Activated CD8-positive, alpha-beta T cell treated with anti-CD3 and anti-CD28 coated beads for 36 hours (primary cell): ENCODE results near the gene PTPRN2. TPM values are rescaled to one million over a fixed set of nuclear protein-coding genes. Genes with fewer than 3 reads are reported as not detected.

Source experiments
- ATAC-seq: fragments of 200-7000 bp; cut with Tn5 transposase; one replicate; pipeline ENCODE4 v1.10.0; 2021; ENCODE audit warnings: mild to moderate bottlenecking, moderate library complexity
- CTCF ChIA-PET: fragments of 350-600 bp; sonication (Branson Sonifier 250); formaldehyde crosslinking; loops from one replicate; lab custom pipeline; 2021; ENCODE audit warnings: antibody characterized with exemption; lab: Charles Lee
- POLR2A ChIA-PET: fragments of 350-600 bp; sonication (Branson Sonifier 250); formaldehyde crosslinking; loops from one replicate; lab custom pipeline; 2021; ENCODE audit warnings: antibody characterized with exemption; lab: Charles Lee
- DNase-seq: peaks from one replicate; pipeline ENCODE4 v3.0.0-alpha.2; 2020
- H3K27ac Mint-ChIP-seq: one replicate; pipeline ENCODE4 v1.8.0; 2021; ENCODE audit warnings: mild to moderate bottlenecking, mixed read lengths
- H3K27me3 Mint-ChIP-seq: one replicate; pipeline ENCODE4 v1.8.0; 2021; ENCODE audit warnings: mixed read lengths
- H3K36me3 Mint-ChIP-seq: one replicate; pipeline ENCODE4 v1.8.0; 2021; ENCODE audit warnings: low read depth, mixed read lengths
- H3K4me1 Mint-ChIP-seq: one replicate; pipeline ENCODE4 v1.8.0; 2021; ENCODE audit warnings: low read depth, mixed read lengths
- H3K4me3 Mint-ChIP-seq: one replicate; pipeline ENCODE4 v1.8.0; 2021; ENCODE audit warnings: mild to moderate bottlenecking, moderate library complexity, mixed read lengths
- H3K9me3 Mint-ChIP-seq: one replicate; pipeline ENCODE4 v1.8.0; 2021; ENCODE audit warnings: mixed read lengths
- intact Hi-C: fragments of 100-400 bp; cut with micrococcal nuclease; formaldehyde crosslinking; loops from one replicate; pipeline ENCODE4 v1.10.0; 2022
- total RNA-seq, 2 experiments: library from RNA; stranded (reverse); gene quantifications; one replicate each; pipeline ENCODE4 v1.2.3, GENCODE V29; 2021
- TF ChIP-seq, protein P1 (sequence below): fragments of 200-600 bp; IDR thresholded peaks from one replicate; pipeline ENCODE4 v1.8.0; 2022; ENCODE audit warnings: antibody characterized with exemption, mild to moderate bottlenecking

The PTPRN2 gene
- total RNA-seq, 2 experiments from 2014 or later, result 0.49 to 0.65 TPM

GRCh38 chr7:157577796-157578339, 1009.8 kb downstream of the PTPRN2 start:
- Mint-ChIP-seq H3K27me3 (no peaks in the 10 kb centered on the region), H3K4me1 (peaks cover 20% of the 10 kb centered on the region), H3K27ac (no peak overlapping the region), H3K9me3 (no peaks in the 10 kb centered on the region), H3K4me3 (no peak overlapping the region), H3K36me3 (no peaks in the 10 kb centered on the region)
- ATAC-seq (no peak), DNase-seq (no peak)
- ChIA-PET POLR2A (interaction anchor here (0.8 kb wide), 1 partner anchor 259 kb away, joined by 3 read pairs; no protein-coding TSS in a partner anchor), CTCF (interaction anchor here (1.0 to 1.1 kb wide), 2 partner anchors 8 to 145 kb away, joined by 3 read pairs; no protein-coding TSS in a partner anchor)
- intact Hi-C loops, result no loop called here
- TF ChIP-seq, protein P1, sequence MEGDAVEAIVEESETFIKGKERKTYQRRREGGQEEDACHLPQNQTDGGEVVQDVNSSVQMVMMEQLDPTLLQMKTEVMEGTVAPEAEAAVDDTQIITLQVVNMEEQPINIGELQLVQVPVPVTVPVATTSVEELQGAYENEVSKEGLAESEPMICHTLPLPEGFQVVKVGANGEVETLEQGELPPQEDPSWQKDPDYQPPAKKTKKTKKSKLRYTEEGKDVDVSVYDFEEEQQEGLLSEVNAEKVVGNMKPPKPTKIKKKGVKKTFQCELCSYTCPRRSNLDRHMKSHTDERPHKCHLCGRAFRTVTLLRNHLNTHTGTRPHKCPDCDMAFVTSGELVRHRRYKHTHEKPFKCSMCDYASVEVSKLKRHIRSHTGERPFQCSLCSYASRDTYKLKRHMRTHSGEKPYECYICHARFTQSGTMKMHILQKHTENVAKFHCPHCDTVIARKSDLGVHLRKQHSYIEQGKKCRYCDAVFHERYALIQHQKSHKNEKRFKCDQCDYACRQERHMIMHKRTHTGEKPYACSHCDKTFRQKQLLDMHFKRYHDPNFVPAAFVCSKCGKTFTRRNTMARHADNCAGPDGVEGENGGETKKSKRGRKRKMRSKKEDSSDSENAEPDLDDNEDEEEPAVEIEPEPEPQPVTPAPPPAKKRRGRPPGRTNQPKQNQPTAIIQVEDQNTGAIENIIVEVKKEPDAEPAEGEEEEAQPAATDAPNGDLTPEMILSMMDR, result no peak

- Mint-ChIP-seq H3K4me3 (peak overlapping the region; percentile 73), H3K36me3 (no peaks in the 10 kb centered on the region), H3K9me3 (no peaks in the 10 kb centered on the region), H3K27ac (peak overlapping the region; percentile 83), H3K27me3 (no peaks in the 10 kb centered on the region), H3K4me1 (peaks cover 23% of the 10 kb centered on the region)
- ChIA-PET POLR2A (no interaction called here), CTCF (interaction anchor here (1.1 kb wide), 1 partner anchor 9 kb away, joined by 3 read pairs; no protein-coding TSS in a partner anchor)
- no peak for DNase-seq
- intact Hi-C loops, result no loop called here
- TF ChIP-seq, protein P1, result no peak
- ATAC-seq, result no peak
These were observed 1010.6 kb downstream of the PTPRN2 start for GRCh38 chr7:157577061-157577460.

DNA sequence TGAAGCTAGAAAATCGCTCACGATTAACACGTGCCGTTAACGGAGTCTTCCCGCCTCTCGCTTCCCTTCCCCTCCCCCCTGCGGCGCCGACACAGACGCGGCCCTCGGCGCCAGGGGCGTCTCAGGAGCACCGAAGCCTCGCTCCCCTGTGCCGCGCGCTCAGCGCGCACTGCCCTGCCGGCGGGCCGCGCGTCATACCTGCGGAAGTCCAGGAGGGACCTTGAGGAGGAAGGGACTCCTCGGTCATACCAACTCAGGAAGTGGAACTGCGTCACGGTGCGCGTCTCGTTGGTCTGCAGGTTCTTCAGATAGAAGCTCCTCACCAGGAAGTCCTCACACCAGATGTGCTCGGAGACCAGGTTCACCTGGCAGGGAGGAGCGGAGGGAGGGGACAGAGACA, 1011.2 kb downstream of the PTPRN2 start:
- intact Hi-C loops, result no loop called here
- ATAC-seq (peak; percentile 76), DNase-seq (peak; percentile 82)
- ChIA-PET CTCF (interaction anchor here (1.1 kb wide), 1 partner anchor 9 kb away, joined by 3 read pairs; no protein-coding TSS in a partner anchor), POLR2A (interaction anchor here (1.4 kb wide), 1 partner anchor 99 kb away, joined by 3 read pairs; no protein-coding TSS in a partner anchor)
- Mint-ChIP-seq H3K4me1 (peaks cover 23% of the 10 kb centered on the region), H3K36me3 (no peaks in the 10 kb centered on the region), H3K27ac (peak overlapping the region; percentile 83), H3K4me3 (peak overlapping the region; percentile 73), H3K9me3 (no peaks in the 10 kb centered on the region), H3K27me3 (no peaks in the 10 kb centered on the region)
- TF ChIP-seq, protein P1, result no peak

DNA sequence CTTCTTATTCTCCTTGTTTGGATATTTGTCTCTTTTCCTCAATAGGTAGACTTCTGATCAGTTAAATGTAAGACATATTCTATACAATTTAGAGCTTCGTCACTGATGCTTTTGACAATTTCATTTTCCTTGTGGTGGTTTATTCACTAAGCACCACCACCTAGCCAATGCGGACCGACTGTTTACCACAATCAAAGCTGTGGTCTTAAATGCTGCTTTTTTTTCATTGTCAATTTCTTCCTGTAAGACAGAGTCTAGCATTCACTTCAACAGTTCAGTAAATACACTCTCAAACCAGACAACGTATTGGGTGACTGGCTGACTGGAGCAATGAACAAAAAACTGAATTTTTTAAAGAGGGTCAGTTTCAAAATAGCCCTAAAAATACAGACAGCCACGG, 1011.8 kb downstream of the PTPRN2 start:
- POLR2A ChIA-PET, result interaction anchor here (1.4 kb wide), 1 partner anchor 98 kb away, joined by 3 read pairs; no protein-coding TSS in a partner anchor
- Mint-ChIP-seq H3K4me1 (peaks cover 23% of the 10 kb centered on the region), H3K36me3 (no peaks in the 10 kb centered on the region), H3K4me3 (peak overlapping the region; percentile 73), H3K27ac (peak overlapping the region; percentile 83), H3K9me3 (no peaks in the 10 kb centered on the region), H3K27me3 (no peaks in the 10 kb centered on the region)
- CTCF ChIA-PET, result interaction anchor here (0.9 kb wide), 1 partner anchor 143 kb away, joined by 3 read pairs; no protein-coding TSS in a partner anchor
- intact Hi-C loops, result no loop called here
- TF ChIP-seq, protein P1, result no peak
- ATAC-seq (no peak), DNase-seq (no peak)
